Inferior parietal cortex (tissue), 1 donor: Measurements from ENCODE around the gene EIF3A.
A peak's percentile ranks its signal among the peaks of the same experiment; 100 is the strongest.
"Not testable (repeated sequence)": the region's sequence is repeated elsewhere in the genome, so short reads cannot be mapped to it uniquely, and the experiment has no call there.

ENCODE experiments used
- DNase-seq: peaks from one replicate; pipeline ENCODE4 v3.0.0-alpha.2; 2016; ENCODE audit errors: extremely low spot score

The EIF3A gene

GRCh38 chr10:119049777-119050176 lies 30.8 kb downstream of the EIF3A start:
- no peak for DNase-seq

DNA sequence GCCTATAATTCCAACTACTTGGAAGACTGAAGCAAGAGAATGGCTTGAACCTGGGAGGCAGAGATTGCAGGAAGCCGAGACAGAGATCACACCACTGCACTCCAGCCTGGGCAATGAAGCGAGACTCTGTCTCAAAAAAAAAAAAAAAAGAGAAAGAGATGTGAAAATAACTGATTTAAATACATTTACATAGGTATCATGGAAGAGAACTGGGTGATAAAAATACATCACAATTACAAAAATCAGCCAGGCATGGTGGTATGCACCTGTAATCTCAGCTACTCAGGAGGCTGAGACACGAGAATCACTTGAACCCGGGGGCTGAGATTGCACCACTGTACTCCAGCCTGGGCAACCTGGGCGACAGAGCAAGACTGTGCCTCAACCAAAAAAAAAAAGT lies 31.3 kb downstream of the EIF3A start:
- no peak for DNase-seq

DNA sequence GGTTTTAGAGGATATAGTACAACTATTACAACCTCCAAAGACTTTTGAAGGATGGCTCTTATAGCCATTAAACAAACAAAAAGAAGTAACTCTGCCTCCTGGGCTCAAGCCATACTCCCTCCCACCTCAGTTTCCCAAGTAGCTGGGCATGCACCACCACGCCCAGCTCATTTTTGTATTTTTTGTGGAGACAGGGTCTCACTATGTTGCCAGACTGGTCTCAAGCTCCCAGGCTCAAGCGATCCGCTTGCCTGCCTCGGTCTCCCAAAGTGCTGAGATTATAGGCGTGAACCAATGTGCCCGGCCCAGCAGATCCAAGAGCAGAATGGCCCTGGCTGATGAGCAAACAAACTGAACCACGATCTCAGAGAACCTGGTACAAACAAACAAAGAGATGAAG lies 35.1 kb downstream of the EIF3A start:
- DNase-seq, result no peak

DNA sequence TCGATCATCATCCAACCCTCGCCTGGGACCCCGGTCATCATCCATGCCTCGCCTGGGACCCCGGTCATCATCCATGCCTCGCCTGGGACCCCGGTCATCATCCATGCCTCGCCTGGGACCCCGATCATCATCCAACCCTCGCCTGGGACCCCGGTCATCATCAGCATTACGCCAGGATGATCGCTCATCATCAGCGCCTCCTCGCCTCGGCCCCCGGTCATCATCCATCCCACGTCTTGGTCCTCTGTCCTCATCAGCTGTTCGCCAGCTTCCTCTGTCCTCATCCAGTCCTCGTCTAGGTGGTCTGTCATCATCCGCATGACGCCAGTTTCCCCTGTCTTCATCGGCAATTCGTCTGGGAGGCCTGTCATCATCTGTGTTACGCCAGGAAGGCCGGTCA lies 38.4 kb downstream of the EIF3A start:
- DNase-seq, result no peak

DNA sequence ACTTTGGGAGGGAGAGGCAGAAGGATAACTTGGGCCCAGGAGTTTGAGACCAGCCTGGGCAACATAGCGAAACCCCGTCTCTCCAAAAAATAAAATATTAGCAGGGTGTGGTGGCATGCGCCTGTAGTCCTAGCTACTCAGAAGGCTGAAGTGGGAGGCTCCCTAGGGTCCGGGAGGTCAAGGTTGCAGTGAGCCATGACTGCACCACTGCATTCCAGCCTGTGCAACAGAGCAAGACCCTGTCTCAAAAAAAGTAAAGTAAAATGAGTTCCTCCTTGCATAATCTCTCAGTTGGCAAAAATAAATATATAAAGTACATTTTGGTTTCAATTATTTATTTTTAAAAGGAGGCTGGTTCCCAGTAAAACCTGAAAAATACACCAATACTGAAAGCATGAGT lies 39.3 kb downstream of the EIF3A start:
- no peak for DNase-seq

DNA sequence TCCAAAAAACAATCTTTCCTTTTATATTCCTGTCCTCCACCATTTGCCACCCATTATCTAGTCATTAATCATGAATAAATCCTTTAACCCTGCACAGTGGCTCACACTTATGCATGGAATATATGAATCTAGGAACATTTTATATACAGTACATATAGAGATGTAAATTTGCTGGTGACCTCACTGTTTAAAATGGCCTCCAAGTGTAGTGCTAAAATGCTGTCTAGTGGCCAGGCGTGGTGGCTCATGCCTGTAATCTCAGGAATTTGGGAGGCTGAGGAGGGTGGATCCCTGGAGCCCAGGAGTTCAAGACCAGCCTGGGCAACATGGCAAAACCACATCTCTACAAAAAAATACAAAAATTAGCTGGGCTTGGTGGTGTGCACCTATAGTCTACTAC lies 41.5 kb downstream of the EIF3A start:
- DNase-seq, result no peak

DNA sequence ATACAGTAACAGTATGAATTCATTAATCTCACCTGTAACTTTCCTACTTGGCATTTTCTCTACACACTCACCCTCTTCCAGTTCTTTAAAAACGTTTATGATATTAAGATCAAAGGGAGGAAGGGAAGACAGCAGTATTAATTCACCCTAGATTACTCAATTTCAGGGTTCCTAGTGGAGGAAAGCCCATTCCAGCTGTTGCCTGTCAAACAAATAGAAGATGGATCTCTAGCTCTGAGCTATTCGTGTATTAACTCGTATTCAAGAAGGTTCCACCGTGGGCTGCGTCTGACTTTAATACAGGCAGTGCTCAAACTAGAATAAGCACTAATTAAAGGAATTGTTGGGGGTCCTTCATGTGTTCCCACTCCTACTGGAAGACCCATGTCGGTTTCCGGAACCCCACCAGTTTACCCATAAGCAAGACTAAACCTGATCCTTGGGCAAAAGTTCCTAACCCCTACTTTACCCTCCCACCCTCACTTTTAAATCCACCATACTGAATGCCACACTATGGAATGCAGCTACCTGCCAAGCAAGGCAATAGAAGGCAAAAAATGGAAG lies 49.0 kb downstream of the EIF3A start:
- no peak for DNase-seq

DNA sequence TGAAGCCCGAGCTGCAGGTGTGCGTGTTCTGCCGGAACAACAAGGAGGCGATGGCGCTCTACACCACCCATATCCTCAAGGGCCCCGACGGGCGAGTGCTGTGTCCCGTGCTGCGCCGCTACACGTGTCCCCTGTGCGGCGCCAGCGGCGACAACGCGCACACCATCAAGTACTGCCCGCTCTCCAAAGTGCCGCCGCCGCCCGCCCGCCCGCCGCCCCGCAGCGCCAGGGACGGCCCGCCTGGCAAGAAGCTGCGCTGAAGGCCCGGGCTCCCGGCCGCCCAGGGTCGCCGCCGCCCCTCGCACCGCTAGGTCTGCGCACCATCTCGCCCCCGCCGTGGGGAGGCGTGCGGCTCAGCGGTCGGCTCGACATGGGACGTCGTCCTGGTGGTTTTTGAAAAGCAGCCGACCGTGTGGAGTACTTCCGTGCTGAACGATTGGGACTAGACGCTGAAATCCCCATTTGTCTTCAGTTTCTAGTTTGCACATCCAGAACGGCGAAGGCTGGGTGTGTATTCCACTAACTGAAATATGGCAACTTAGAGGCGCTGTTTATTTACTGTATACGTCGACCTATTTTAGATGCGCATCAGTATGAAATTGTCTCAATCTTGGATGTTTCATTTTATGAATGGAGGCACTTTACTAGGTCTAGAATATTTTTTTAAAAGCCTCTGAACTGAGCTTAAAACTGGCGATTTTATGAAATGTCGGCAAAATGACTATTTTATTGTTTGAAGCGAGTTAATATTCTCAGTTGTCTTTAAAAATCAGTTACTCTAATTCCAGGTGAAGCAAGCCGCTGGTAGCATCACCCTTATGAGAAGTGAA lies 50.0 kb downstream of the EIF3A start:
- peak; percentile 21 for DNase-seq

DNA sequence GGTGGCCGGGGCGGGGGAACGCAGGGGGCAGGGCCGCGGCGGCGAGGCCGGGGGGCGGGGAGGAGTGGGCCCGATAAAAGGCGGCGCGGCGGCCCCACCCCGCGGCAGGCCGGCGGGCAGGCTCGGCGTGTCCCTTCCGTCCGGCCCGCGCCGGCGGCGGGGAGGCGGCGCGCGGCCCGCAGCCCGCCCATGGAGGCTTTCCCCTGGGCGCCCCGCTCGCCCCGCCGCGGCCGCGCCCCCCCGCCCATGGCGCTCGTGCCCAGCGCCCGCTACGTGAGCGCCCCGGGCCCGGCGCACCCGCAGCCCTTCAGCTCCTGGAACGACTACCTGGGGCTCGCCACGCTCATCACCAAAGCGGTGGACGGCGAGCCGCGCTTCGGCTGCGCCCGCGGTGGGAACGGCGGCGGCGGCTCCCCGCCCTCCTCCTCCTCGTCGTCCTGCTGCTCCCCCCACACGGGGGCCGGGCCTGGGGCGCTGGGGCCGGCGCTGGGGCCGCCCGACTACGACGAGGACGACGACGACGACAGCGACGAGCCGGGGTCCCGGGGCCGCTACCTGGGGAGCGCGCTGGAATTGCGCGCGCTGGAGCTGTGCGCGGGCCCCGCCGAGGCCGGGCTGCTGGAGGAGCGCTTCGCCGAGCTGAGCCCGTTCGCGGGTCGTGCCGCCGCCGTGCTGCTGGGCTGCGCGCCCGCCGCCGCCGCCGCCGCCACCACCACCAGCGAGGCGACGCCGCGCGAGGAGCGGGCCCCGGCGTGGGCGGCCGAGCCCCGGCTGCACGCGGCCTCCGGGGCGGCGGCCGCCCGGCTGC lies 50.8 kb downstream of the EIF3A start, which contains the start of gene NANOS1:
TSS of gene NANOS1 (plus strand) at position 102 of the 808 bp plus-strand sequence. CDS start at position 190, 88 bp downstream.
- DNase-seq, result no peak

DNA sequence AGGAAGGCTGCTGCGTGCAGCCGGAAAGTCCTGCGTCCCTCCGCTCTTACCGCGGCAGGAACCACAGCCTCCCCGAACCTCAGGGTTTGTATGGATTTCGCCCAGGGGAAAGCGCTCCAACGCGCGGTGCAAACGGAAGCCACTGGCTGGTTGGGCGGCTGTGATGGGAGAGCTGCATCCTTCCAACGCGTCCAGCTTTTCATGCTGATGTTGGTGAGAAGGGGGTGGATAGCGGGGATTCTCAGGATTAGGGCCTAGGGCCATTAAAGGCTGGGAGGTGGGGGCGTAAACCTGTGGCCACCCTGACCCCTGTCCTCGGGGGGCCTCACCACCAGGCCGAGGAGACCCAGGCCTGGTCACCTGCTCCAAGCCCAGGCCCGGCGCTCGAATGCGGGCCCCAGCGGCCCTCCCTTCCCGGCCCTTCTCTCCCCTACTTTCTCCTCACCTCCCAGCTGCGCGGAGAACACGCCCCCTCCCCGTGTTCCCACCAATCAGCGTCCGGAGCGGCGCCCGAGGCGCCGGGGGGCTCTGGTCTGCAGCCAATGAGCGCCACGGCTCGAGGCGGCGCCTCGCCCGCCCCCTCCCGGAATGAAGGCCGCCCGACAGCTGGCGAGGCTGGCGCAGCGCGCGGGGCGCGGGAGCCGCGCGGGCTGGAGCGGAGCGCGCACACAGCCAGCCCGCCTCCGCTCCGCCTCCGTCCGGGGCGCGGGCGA lies 51.6 kb downstream of the EIF3A start:
- DNase-seq, result peak; percentile 84

- not testable (repeated sequence) for DNase-seq
Measured at GRCh38 chr10:119028445-119028899, 52.1 kb downstream of the EIF3A start.

- DNase-seq, result no peak
Measured at GRCh38 chr10:119026301-119027110, 54.1 kb downstream of the EIF3A start.

DNA sequence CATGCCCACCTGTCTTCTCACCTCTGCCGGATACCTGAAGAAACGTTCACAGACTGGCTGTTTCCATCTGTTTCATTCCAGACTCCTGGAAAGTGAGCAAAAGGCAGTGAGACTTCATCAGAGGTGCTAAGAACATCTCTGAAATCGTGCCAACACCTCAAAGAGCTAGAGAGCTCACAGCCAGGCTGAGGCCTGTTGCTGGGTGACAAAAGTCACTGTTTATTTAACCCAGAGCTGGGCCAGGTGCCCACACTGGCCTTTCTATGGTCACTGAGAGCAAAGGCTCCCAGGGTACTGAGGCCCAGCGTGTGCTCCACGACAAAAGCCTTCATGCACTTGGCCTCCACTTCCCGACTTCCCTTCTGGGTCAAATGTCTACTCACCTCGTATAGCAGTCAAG lies 54.8 kb downstream of the EIF3A start:
- no peak for DNase-seq

GRCh38 chr10:119025336-119025735 lies 55.3 kb downstream of the EIF3A start:
- no peak for DNase-seq

- no peak for DNase-seq
Measured at GRCh38 chr10:119024882-119025281, 55.7 kb downstream of the EIF3A start.

GRCh38 chr10:119023553-119023868 lies 57.1 kb downstream of the EIF3A start:
- no peak for DNase-seq

- no peak for DNase-seq
Measured at GRCh38 chr10:119022846-119023552, 57.6 kb downstream of the EIF3A start.

DNA sequence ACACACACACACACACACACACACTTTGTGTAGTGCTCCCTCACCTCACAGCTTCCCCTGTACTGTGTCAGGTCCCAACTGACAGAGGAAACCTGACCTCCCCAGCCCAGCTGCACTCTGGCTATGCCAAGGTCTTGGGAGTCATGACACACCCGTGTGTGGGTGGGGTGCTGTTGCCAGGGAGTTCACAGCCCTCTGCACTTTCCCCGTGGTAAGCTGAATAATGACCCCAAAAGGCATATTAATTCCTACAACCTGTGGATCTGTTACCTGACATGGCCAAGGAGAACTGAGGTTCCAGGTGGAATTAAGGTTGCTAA lies 60.0 kb downstream of the EIF3A start:
- DNase-seq, result no peak

DNA sequence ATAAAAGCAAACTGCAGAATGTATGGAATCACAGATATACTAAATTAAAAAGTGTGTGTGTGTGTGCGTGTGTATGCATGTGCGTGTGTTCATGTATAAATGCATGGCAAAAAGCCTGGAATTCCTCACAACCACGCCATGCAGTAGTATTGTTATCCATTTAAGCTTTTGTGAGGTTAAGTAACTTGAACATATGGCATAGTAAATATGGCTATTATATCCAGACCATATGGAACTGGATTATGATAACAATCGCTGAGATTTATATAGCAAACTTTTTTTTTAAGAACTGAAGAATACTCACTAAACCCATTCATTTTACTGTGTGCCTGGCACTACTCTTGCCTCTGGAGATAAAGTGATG lies 73.4 kb downstream of the EIF3A start:
- peak; percentile 22 for DNase-seq

DNA sequence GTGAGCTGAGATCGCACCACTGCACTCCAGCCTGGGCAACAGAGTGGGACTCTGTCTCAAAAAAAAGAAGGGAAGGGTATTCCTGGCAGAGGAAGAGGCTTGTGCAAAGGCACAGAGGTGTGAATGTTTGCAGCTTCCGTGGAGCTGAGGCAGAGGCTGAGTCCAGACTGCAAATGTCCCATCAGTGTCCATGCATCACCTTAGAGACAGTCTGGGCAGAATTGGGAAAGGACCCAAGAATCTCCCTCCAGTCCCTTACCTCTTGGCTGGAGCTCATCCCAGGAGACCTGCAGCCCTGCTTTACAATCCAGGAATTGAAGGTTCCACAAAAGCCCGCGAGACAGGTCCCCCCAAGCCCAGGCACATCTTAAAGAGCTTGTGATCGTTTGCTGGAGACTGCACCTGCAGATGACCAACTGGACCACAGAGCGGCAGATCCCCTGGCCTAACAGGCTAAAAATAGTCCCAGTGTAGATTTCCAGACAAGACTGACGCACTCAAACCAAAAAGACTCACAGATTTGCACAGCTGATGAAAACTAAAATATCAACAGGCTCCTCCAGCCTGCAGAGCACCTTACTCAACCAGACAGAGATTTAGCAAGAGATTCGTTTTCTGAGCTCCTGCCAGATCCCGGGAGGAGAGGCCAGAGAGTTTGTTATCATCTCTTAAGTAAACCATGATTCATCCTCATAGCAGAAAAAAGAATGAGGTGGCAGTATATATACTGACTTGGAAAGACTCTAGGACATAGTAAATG lies 74.0 kb downstream of the EIF3A start:
- DNase-seq, result peak; percentile 57
